HUES64 (cell line): Measurements from ENCODE around the gene TBC1D12.
"Not testable (repeated sequence)": the region's sequence is repeated elsewhere in the genome, so short reads cannot be mapped to it uniquely, and the experiment has no call there.

ENCODE experiments used
- H3K27ac ChIP-seq: 2 replicates; pipeline ENCODE4 v1.7.0; 2013; ENCODE audit warnings: low read depth, low read length, inconsistent platforms
- H3K27me3 ChIP-seq: 2 replicates; pipeline ENCODE4 v1.6.1; 2013; ENCODE audit warnings: mild to moderate bottlenecking, low read length; ENCODE audit not compliant: insufficient read depth
- H3K36me3 ChIP-seq: 2 replicates; pipeline ENCODE4 v1.6.1; 2013; ENCODE audit warnings: mild to moderate bottlenecking, low read length; ENCODE audit not compliant: insufficient read depth
- H3K4me1 ChIP-seq: 2 replicates; pipeline ENCODE4 v1.6.1; 2013; ENCODE audit warnings: mild to moderate bottlenecking, low read length, moderate library complexity; ENCODE audit not compliant: insufficient read depth
- H3K4me3 ChIP-seq: 2 replicates; pipeline ENCODE4 v1.5.1; 2013; ENCODE audit warnings: mild to moderate bottlenecking, low read length, moderate library complexity
- H3K9ac ChIP-seq: 2 replicates; pipeline ENCODE4 v1.6.1; 2013; ENCODE audit warnings: mild to moderate bottlenecking, low read depth, low read length
- H3K9me3 ChIP-seq: 2 replicates; pipeline ENCODE4 v1.6.1; 2013; ENCODE audit warnings: low read depth, low read length; ENCODE audit not compliant: insufficient read depth
- WGBS: fragments of 150-250, 120-280 bp; methylation state at CpG from one replicate; pipeline ENCODE4 v1.1.7; 2013; ENCODE audit warnings: missing lambda C conversion rate; 5-methylcytosine and 5-hydroxymethylcytosine counted together

Gene TBC1D12

DNA sequence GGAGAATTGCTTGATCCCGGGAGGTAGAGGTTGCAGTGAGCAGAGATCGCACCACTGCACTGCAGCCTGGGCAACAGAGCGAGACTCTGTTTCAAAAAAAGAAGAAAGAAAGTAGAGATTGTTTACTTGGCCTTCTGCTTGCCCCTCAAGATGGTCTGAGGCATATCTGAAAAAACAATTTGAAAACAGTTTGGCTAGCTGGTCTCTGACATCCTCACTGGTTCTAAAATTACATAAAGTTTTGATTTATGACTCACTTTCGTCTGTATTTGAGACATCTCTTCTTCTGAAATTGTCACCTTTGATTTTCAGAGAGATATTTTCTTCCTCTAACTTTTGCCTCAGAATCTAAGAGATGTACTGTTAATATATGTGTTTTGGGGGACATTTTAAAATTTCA lies 93.7 kb downstream of the TBC1D12 start:
- WGBS: 97% methylated on average over 4 of the region's 4 CpGs
- Histone ChIP-seq H3K27ac (no peak overlapping the region), H3K9me3 (no peaks in the 10 kb centered on the region), H3K4me3 (no peak overlapping the region), H3K4me1 (no peaks in the 10 kb centered on the region), H3K9ac (no peak overlapping the region), H3K27me3 (no peaks in the 10 kb centered on the region), H3K36me3 (no peaks in the 10 kb centered on the region)

DNA sequence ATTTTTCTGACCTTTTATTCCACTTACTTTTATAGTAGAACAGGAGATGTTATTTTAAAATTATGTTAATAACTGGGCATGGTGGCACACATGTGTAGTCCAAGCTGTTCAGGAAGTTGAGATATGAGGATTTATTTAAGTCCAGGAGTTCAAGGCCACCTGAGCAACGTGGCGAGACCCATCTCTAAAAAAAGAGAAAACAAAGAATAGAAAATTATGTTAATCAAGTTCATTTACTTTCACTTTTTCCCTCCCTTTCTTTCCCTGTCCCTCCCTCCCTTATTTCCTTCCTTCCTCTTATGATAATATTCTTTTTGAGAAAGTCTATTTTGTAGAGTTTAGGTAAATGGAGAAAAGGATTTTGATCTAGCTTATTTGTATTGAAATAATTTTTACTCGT lies 94.3 kb downstream of the TBC1D12 start:
- H3K27me3 ChIP-seq: no peaks in the 10 kb centered on the region
- H3K4me1 ChIP-seq: no peaks in the 10 kb centered on the region
- H3K4me3 ChIP-seq: no peak overlapping the region
- 96% methylated on average over 1 of the region's 3 CpGs for WGBS
- no peak overlapping the region for H3K27ac ChIP-seq
- no peaks in the 10 kb centered on the region for H3K9me3 ChIP-seq
- H3K36me3 ChIP-seq: no peaks in the 10 kb centered on the region
- no peak overlapping the region for H3K9ac ChIP-seq

DNA sequence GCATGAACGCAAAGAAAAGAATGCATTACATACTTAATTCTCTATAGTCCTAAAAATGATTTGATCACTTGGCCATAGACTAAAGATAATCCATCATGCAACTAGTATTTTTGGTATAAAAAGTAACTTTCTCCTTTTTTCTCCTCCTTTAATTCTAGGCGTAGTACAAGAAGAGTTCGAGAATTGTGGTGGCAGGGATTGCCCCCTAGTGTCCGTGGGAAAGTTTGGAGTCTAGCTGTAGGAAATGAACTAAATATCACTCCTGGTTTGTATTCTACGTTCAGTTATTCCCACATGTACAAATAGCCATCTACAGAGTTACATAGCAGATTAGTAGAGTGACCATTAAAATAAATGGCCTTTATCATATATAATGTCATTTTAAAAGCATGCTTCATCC lies 97.7 kb downstream of the TBC1D12 start:
- Histone ChIP-seq H3K4me1 (no peaks in the 10 kb centered on the region), H3K4me3 (no peak overlapping the region), H3K27me3 (no peaks in the 10 kb centered on the region), H3K9ac (no peak overlapping the region), H3K9me3 (no peaks in the 10 kb centered on the region), H3K27ac (no peak overlapping the region), H3K36me3 (no peaks in the 10 kb centered on the region)
- 88% methylated on average over 3 of the region's 5 CpGs for WGBS

DNA sequence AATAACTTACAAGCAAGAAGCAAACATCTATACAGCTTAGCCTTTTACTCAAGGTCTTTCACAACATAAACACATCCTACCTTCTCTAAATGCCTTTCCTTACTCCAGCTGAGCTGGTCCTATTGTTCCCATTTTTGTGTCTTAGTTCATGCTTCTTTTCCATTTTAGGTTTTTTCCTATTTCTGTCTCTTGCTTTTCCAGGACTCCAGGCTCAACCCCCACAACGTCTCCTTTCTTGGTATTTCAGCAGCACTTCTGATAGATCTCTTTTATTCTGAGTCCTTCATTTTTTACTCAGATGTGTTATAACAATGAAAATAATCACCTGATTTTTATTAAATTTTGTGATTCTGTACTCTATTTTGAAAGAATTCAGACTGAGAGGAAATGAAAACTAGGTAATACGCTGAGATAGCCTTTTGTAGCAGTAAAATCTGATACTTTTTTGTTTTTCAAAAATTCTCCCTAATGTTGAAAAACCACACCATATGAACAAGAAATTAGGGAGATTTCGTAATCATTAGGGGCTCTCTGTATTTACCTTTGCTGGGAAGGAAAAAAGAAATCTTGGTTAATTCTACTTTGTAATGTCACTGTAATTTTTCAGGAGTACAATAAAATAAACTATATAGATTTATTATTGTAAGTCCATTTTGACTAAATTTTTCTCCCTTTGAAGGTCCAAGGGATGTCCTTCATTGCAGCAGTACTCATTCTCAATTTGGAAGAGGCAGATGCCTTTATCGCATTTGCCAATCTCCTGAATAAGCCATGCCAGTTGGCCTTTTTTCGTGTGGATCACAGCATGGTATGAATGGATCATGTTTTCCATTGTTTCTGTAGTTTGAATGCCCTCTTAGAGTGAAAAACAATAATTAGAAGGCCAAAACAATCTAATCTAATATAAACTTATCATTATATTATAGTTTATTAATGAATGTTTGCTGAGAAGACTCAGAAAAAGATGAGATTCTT lies 119.2 kb downstream of the TBC1D12 start:
- Histone ChIP-seq H3K9ac (no peak overlapping the region), H3K9me3 (no peaks in the 10 kb centered on the region), H3K27ac (no peak overlapping the region), H3K36me3 (no peaks in the 10 kb centered on the region), H3K4me3 (no peak overlapping the region), H3K27me3 (no peaks in the 10 kb centered on the region), H3K4me1 (no peaks in the 10 kb centered on the region)
- 87% methylated on average over 4 of the region's 5 CpGs for WGBS

DNA sequence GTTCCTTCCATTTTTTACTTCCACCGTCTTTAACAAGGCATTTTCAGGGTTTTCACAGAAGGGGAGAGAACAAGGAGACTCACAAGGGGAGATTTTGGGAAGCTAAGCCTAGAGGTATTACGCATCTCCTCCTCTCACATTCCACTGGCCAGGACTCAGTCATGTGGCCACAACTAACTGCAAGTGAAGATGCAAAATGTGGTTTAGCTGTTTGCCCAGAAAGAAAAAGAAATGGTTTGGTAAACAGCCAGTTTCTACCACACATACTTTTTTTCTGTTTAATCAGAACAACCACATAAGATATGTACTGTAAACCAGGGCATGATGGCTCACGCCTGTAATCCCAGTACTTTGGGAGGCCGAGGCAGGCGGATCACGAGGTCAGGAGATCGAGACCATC lies 121.8 kb downstream of the TBC1D12 start:
- no peaks in the 10 kb centered on the region for H3K9me3 ChIP-seq
- no peak overlapping the region for H3K9ac ChIP-seq
- no peak overlapping the region for H3K27ac ChIP-seq
- WGBS: 88% methylated on average over 7 of the region's 7 CpGs
- H3K27me3 ChIP-seq: no peaks in the 10 kb centered on the region
- no peak overlapping the region for H3K4me3 ChIP-seq
- H3K4me1 ChIP-seq: no peaks in the 10 kb centered on the region
- no peaks in the 10 kb centered on the region for H3K36me3 ChIP-seq

DNA sequence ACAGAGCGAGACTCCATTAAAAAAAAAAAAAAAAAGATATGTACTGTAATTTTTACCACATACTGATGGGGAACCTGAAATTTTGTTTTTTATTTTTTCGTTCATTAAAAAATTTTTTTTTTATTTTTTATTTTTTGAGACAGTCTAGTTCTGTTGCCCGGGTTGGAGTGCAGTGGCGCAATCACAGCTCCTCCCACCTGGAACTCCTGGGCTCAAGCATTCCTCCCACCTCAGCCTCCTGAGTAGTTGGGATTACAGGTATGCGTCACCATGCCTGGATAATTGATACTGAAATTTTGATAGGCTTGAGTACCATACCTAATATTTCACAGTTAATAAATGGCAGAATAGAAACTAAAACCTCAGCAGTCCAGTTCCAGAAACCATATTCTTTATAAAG lies 122.4 kb downstream of the TBC1D12 start:
- H3K4me3 ChIP-seq: no peak overlapping the region
- H3K9ac ChIP-seq: no peak overlapping the region
- 100% methylated on average over 2 of the region's 5 CpGs for WGBS
- no peaks in the 10 kb centered on the region for H3K4me1 ChIP-seq
- H3K27me3 ChIP-seq: no peaks in the 10 kb centered on the region
- H3K9me3 ChIP-seq: no peaks in the 10 kb centered on the region
- H3K27ac ChIP-seq: no peak overlapping the region
- H3K36me3 ChIP-seq: no peaks in the 10 kb centered on the region

DNA sequence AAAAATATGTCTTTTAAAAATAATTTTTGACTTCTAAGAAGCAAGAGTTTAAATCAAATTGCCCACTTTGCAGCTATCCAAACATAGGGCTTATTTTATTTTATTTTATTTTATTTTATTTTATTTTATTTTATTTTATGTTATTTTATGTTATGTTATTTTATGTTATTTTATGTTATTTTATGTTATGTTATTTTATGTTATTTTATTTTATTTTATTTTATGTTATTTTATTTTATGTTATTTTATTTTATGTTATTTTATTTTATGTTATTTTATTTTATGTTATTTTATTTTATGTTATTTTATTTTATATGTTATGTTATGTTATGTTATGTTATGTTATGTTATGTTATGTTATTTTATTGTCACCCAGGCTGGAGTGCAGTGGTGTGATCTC lies 129.2 kb downstream of the TBC1D12 start:
- H3K4me1 ChIP-seq, H3K9ac ChIP-seq, H3K27me3 ChIP-seq, H3K36me3 ChIP-seq, H3K9me3 ChIP-seq, H3K4me3 ChIP-seq, H3K27ac ChIP-seq: not testable (repeated sequence)

DNA sequence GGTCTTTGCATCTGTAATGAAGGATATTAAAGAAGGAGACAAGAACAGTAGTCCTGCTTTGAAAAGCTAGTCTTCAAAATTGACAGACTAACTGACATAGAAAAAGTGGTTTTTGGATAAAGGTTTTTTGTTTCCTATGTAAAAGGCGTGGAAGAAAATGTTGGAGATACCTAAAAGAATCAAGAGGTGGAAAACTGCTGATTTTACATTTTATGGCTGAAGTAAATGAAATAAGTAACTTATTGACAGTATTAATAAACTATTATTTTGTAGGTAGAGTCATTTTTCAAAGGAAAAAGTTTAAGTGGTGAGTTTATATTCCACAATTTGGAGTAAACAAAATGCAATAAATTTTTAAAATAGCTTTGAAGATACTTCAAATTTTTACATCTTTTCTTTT lies 130.7 kb downstream of the TBC1D12 start:
- Histone ChIP-seq H3K4me3 (no peak overlapping the region), H3K9me3 (no peaks in the 10 kb centered on the region), H3K9ac (no peak overlapping the region), H3K36me3 (no peaks in the 10 kb centered on the region), H3K4me1 (no peaks in the 10 kb centered on the region), H3K27ac (no peak overlapping the region), H3K27me3 (no peaks in the 10 kb centered on the region)
- 95% methylated on average over 1 of the region's 1 CpG for WGBS

DNA sequence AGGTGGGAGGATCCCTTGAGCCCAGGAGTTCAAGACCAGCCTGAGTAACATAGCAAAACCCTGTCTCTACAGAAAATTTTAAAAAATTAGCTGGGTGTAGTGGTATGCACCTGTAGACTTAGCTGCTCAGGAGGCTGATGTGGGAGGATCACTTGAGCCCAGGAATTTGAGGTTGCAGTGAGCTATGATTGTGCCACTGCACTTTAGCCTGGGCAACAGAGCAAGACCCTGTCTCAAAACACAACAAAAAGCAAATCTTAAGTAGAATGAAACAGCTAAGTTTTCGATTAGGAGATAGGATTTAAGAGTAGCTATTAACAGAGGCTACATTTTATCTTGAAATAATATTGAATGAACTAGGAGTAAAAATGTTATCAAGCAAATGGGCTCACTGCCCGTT lies 139.9 kb downstream of the TBC1D12 start:
- H3K27me3 ChIP-seq, H3K9ac ChIP-seq, H3K9me3 ChIP-seq, H3K27ac ChIP-seq, H3K4me3 ChIP-seq: not testable (repeated sequence)
- WGBS: 96% methylated on average over 2 of the region's 2 CpGs
- peaks cover 11% of the 10 kb centered on the region for H3K36me3 ChIP-seq
- peaks cover 16% of the 10 kb centered on the region for H3K4me1 ChIP-seq

DNA sequence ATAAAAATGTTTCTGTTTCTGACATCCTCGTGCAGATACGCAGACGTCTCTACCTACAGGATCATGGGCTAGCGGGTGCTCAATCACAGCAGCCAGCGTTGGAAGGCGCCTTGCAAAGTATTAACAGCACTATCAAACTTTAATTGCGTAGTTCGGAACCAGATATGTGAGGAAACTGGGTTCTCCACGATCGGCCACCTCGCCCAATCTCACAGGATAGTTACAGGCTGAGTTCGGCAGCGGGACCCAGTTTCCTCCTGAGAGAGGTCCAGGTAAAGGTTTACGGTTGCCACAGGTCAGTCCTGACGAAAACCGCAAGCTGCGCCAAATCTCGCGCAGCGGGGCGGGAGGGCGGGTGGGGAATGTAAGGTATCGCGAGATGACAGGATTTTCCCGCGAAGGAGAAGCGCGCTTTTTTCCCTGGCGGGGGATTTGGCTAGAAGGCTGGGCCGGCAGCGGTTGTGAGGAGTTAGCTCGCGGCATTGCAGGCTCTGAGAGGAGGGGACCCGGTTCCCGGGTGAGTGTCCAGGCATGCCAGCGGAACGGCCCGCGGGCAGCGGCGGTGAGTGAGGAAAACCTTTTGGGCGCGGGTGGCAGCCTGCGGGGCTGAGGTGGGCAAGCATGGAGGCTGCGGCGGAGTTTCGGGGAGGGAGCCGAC lies 143.2 kb downstream of the TBC1D12 start, which contains the start of gene HELLS:
HELLS (plus strand) TSS at position 398 of the 658 bp plus-strand sequence; CDS start at position 532, 134 bp downstream.
- peaks cover 33% of the 10 kb centered on the region for H3K36me3 ChIP-seq
- under 1% methylated on average over 48 of the region's 48 CpGs for WGBS
- H3K27ac ChIP-seq: peak within 1 kb of the TSS; percentile 96
- peak within 1 kb of the TSS; percentile 93 for H3K4me3 ChIP-seq
- peak within 1 kb of the TSS; percentile 99 for H3K9ac ChIP-seq
- H3K4me1 ChIP-seq: peaks cover 27% of the 10 kb centered on the region
- no peaks in the 10 kb centered on the region for H3K9me3 ChIP-seq
- H3K27me3 ChIP-seq: no peaks in the 10 kb centered on the region

DNA sequence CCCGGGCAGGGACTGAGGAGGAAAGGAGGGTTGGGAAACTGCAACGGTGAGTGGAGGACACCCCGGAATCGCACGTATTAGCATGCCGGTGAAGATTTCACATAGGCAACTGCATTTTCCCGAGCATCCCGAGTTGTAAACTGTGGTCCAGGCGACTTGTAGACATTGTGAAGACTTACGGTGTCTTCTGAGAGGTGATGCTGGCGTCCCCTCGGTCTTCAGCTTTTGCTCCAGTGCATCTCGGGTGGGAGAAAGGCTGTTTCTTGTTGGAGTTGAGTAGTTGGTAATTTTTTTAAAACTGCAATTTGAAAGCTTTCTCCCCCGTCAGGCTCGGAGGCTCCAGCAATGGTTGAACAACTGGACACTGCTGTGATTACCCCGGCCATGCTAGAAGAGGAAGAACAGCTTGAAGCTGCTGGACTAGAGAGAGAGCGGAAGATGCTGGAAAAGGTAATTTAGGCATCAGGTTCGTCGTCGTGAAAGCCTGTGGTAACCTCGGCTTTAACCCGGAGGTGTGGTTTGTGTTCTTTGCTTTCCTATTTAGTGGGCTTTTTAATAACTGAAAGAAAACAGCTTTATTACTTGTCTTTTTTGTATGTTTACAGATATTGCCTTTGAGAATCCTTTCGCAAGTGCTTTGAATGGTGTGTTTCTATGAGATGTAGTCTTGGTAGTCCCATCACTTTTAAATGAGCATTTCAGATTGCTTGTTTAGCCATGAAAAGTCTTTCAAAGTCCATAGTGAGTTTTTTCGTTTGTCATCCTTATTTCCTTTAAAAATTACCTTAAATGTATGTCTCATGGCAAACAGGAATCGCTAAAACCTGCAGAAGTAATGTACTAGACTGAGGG lies 143.9 kb downstream of the TBC1D12 start:
- WGBS: 1% methylated on average over 25 of the region's 25 CpGs
- peak overlapping the region; percentile 99 for H3K9ac ChIP-seq
- H3K27ac ChIP-seq: peak overlapping the region; percentile 85
- no peaks in the 10 kb centered on the region for H3K27me3 ChIP-seq
- H3K4me1 ChIP-seq: peaks cover 27% of the 10 kb centered on the region
- peak overlapping the region; percentile 93 for H3K4me3 ChIP-seq
- H3K9me3 ChIP-seq: no peaks in the 10 kb centered on the region
- peaks cover 40% of the 10 kb centered on the region for H3K36me3 ChIP-seq
